Stimulated activated CD8-positive, alpha-beta memory T cell treated with anti-CD3 and anti-CD28 coated beads, Interleukin-15, amount 100 ng/mL, for 24 hours (primary cell): ENCODE measurements around the gene GOLGA8K.
"Not testable (repeated sequence)": the region's sequence is repeated elsewhere in the genome, so short reads cannot be mapped to it uniquely, and the experiment has no call there.

Experiments
- DNase-seq: peaks from one replicate; pipeline ENCODE4 v3.0.0-alpha.2; 2020; ENCODE audit warnings: low read depth

The GOLGA8K gene, protein sequence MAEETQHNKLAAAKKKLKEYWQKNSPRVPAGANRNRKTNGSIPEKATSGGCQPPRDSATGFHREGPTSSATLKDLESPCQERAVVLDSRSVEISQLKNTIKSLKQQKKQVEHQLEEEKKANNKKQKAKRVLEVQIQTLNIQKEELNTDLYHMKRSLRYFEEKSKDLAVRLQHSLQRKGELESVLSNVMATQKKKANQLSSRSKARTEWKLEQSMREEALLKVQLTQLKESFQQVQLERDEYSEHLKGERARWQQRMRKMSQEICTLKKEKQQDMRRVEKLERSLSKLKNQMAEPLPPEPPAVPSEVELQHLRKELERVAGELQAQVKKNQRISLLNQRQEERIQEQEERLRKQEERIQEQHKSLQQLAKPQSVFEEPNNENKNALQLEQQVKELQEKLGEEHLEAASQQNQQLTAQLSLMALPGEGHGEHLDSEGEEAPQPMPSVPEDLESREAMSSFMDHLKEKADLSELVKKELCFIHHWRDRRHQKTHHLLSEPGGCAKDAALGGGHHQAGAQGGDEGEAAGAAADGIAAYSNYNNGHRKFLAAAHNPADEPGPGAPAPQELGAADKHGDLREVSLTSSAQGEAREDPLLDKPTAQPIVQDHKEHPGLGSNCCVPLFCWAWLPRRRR

DNA sequence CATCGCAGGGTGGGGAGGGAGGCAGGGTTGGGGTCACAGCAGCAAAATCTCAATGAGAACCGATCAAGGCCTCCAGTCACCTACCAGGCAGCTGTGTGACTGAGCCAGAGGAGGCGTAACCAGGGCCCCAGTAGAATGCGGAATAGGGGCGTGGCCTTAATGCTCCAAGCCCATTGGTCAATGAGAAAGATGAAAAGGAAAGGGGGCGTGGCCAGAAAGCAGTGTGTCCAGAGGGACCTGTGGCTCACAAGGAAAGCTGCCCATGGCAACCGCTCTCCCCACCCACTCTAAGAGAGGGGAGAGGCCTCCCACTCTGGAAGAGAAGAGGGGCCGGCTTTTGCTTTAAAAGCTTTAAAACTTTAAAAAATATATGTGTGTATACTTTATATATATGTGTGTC lies at the start of gene GOLGA8K:
TSS of gene GOLGA8K (minus strand) at position 101 of the 400 bp plus-strand sequence. CDS start at position 3, 98 bp downstream.
- not testable (repeated sequence) for DNase-seq

- DNase-seq: not testable (repeated sequence)
Measured at GRCh38 chr15:32440445-32440977, 37.4 kb upstream of the GOLGA8K start.

- DNase-seq: not testable (repeated sequence)
Measured at GRCh38 chr15:32434102-32434963, 31.2 kb upstream of the GOLGA8K start.

GRCh38 chr15:32427635-32428034 lies 24.5 kb upstream of the GOLGA8K start:
- DNase-seq: not testable (repeated sequence)

- DNase-seq: not testable (repeated sequence)
Measured at GRCh38 chr15:32426511-32426910, 23.4 kb upstream of the GOLGA8K start.

DNA sequence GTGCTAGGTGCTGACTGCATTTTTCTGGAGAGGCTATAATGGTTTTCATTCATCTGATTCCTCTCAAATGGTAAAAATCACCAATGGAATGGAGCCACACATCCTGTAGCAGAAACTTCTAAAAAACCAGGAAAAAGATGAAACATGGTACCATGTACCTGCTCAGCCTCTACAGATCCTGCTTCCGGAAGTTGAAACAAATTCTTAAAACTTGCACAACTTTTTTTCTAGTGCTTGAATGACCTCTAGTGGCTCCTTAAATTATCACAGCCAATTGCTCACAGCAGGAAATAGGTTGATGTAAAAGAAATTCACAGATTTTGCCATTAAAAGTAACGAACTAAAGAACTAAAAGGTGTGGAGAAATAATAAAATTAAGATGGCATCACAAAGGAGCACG lies 4.8 kb upstream of the GOLGA8K start:
- not testable (repeated sequence) for DNase-seq

- DNase-seq: not testable (repeated sequence)
Measured at GRCh38 chr15:32396522-32396921, 6.6 kb downstream of the GOLGA8K start.

DNA sequence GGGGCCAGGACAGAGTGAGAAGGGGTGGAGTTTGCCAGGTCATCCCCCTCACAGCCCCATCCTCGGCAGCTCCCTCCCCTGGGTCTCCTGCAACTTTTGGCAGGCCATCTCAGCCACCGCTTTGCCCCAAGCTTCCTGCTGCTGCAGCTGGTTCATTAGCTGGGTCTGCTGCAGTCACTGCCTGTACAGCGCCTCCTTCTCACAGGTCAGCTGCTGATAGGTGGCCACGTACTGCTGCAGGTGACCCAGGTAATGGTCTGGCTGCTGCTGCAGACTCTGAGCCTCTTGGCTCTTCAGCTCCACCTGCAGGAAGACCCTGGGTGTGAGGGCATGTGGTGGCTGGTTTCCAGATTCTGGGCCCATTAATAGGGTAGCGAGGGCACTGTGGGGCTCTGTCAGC lies 8.3 kb downstream of the GOLGA8K start:
- not testable (repeated sequence) for DNase-seq

GRCh38 chr15:32388050-32388648 lies 14.9 kb downstream of the GOLGA8K start:
- DNase-seq: not testable (repeated sequence)

- not testable (repeated sequence) for DNase-seq
Measured at GRCh38 chr15:32385823-32386495, 17.1 kb downstream of the GOLGA8K start.

GRCh38 chr15:32374185-32374584 lies 28.9 kb downstream of the GOLGA8K start:
- DNase-seq: not testable (repeated sequence)

DNA sequence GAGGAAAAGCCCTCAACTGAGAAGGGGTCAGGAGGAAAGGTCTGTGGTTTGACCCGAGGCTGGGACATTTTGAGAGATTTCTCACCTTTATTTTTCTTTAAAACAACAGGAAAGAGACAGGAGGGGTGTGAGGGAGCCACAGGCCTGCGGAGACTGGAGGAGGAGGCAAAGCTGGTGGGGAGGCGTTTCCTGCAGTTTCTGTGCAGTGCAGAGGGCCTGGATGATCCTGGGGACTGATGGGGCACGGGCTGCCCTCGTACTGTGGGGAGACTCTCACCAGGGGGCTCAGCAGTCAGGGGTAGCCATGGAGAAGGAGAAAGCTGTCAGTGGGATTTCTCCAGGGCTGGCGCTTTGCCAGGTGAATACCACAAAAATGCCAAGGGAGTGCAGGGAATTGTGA lies 29.4 kb downstream of the GOLGA8K start:
- DNase-seq: not testable (repeated sequence)

DNA sequence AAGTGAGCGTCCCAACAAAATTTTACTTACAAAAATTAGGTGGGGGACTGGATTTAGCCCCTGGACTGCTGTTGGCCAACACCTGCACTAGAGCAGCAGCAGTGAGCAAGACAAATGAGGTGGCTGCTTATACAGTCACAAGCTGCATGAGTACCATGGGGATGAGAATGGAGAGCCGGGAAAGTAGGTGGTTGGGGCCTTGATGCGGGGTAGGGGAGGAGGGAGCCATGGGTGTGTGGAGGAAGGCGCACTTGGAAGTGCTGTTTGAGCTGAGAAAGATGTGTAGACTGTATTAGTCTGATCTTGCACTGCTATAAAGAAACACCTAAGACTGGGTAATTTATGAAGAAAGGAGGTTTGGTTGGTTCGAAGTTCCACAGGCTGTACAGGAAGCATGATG lies 31.0 kb downstream of the GOLGA8K start:
- not testable (repeated sequence) for DNase-seq

GRCh38 chr15:32370526-32370925 lies 32.6 kb downstream of the GOLGA8K start:
- not testable (repeated sequence) for DNase-seq

DNA sequence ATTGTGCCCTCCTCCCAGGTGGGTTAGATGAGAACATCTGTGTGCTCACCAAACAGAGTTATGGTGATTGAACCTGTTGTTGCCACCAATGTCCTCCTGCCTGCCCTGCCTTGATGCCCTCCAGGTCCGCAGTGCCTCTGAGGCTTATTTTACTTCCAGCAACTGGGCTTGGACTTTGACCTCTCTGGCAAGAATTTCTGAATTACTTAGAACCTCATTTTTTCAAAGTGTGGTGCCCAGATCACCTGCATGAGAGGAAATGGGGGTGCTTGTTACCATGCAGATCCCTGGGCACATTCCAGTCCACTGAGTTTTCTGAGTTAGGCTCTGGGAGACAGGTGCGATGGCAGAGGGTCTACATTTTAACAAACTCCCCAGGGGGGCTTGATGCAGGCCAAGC lies 33.0 kb downstream of the GOLGA8K start:
- not testable (repeated sequence) for DNase-seq

DNA sequence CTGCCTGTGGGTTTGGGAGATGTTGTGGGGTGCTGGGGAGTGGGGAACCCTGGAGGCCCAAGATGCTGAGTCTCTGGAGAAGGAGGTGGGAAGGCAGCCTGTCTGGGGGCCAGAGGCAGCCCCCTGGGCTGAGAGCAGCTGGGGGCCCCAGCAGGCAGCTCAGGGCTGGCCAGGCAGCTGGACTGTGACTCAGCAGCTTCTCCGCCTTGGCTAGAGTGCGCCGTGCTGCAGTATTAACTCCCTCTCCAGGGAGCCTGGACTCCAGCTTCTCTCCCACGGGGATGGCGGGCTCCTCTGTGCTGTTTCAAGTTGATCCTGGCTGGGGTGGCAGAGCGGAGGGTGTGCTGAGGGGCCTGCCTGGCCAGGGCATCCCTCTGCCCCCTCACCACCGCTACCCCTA lies 36.6 kb downstream of the GOLGA8K start:
- not testable (repeated sequence) for DNase-seq

GRCh38 chr15:32365955-32366354 lies 37.1 kb downstream of the GOLGA8K start:
- not testable (repeated sequence) for DNase-seq

- DNase-seq: peak; percentile 18
Measured at GRCh38 chr15:32364944-32365343, 38.1 kb downstream of the GOLGA8K start.

- DNase-seq: not testable (repeated sequence)
Measured at GRCh38 chr15:32363449-32363848, 39.6 kb downstream of the GOLGA8K start.

DNA sequence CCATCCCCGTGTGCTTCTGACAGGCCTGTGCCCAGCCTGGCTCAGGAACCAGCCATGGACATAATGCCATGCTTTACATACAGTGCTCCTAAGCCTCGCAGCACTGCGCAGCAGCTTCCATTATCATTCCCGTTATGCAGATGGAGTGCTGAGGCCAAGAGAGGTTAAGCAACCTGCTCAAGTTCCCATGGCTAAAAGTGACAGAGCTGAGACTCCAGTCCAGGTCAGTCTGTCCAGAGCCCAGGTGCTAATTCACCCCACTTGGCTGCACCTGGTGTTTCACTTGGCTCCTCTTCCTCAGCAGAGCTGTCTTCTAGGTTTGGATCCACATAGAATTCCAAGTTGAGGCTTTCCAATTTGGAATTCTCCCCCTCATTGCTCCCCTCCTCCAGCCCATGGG lies 41.4 kb downstream of the GOLGA8K start:
- DNase-seq: not testable (repeated sequence)

- DNase-seq: not testable (repeated sequence)
Measured at GRCh38 chr15:32358462-32358861, 44.6 kb downstream of the GOLGA8K start.
